Testis (tissue), 3 donors: ENCODE data around the gene PRSS27. TPM values are rescaled to one million over a fixed set of nuclear protein-coding genes. Genes with fewer than 3 reads are reported as not detected.
"Not testable (repeated sequence)": the region's sequence is repeated elsewhere in the genome, so short reads cannot be mapped to it uniquely, and the experiment has no call there.

Experiments
- DNase-seq: peaks from one replicate; pipeline ENCODE4 v3.0.0-alpha.2; 2019
- H3K27ac ChIP-seq, 2 donors: fragments of 200-600 bp; sonication (generic); one replicate each; pipeline ENCODE4 v1.5.1; 2019
- H3K27me3 ChIP-seq: fragments of 200-600 bp; sonication (generic); one replicate; pipeline ENCODE4 v1.5.1; 2019
- H3K36me3 ChIP-seq: fragments of 200-600 bp; sonication (generic); one replicate; pipeline ENCODE4 v1.5.1; 2017; ENCODE audit warnings: low read depth; ENCODE audit errors: missing control alignments
- H3K4me1 ChIP-seq: fragments of 200-600 bp; sonication (generic); one replicate; pipeline ENCODE4 v1.5.1; 2019
- H3K4me3 ChIP-seq, 2 donors: fragments of 200-600 bp; sonication (generic); one replicate each; pipeline ENCODE4 v1.5.1; 2017 to 2019
- H3K9me3 ChIP-seq: fragments of 200-600 bp; sonication (generic); one replicate; pipeline ENCODE4 v1.5.1; 2017
- POLR2A ChIP-seq: fragments of 450-650 bp; IDR thresholded peaks from one replicate; pipeline ENCODE4 v1.6.1; 2017; ENCODE audit warnings: antibody characterized with exemption, mild to moderate bottlenecking, moderate library complexity
- WGBS, 2 donors: methylation state at CpG; one replicate each; pipeline ENCODE4 v1.1.5; 2018; 5-methylcytosine and 5-hydroxymethylcytosine counted together
- intact Hi-C: fragments of 100-400 bp; cut with DNase I; formaldehyde crosslinking; loops from one replicate; pipeline ENCODE4 v1.15.1; 2023; ENCODE audit warnings: low total_unique reads
- polyA plus RNA-seq: library from polyadenylated mRNA; stranded (reverse); fragments of 350-450 nt; fragmentation: Illumina TruSeq; extraction: RNeasy Lipid Tissue Mini Kit (QIAGEN cat#74804); gene quantifications from one replicate; pipeline ENCODE4 v1.2.3, GENCODE V29; 2014; ENCODE audit warnings: low read depth, low replicate concordance; ENCODE audit not compliant: insufficient read depth
- total RNA-seq, 2 donors: library from RNA; depleted of rRNA; stranded (reverse); fragments of >200 nt; gene quantifications; one replicate each; pipeline ENCODE4 v1.2.3, GENCODE V29; 2016
- TF ChIP-seq, protein P1 (sequence below), 3 experiments: fragments of 450-650 bp in 2 of 3; fragments of 200-600 bp in 1 of 3; sonication (generic) in 1 of 3; IDR thresholded peaks; one replicate each; pipeline ENCODE4 v1.5.1; 2016 to 2019; ENCODE audit warnings: antibody characterized with exemption in 3 of 3, mild to moderate bottlenecking in 2 of 3, moderate library complexity in 1 of 3

Gene PRSS27
- total and polyA plus RNA-seq, 3 donors from 2014 or later, result 4.3 to 6.7 (median 6.4) TPM

DNA sequence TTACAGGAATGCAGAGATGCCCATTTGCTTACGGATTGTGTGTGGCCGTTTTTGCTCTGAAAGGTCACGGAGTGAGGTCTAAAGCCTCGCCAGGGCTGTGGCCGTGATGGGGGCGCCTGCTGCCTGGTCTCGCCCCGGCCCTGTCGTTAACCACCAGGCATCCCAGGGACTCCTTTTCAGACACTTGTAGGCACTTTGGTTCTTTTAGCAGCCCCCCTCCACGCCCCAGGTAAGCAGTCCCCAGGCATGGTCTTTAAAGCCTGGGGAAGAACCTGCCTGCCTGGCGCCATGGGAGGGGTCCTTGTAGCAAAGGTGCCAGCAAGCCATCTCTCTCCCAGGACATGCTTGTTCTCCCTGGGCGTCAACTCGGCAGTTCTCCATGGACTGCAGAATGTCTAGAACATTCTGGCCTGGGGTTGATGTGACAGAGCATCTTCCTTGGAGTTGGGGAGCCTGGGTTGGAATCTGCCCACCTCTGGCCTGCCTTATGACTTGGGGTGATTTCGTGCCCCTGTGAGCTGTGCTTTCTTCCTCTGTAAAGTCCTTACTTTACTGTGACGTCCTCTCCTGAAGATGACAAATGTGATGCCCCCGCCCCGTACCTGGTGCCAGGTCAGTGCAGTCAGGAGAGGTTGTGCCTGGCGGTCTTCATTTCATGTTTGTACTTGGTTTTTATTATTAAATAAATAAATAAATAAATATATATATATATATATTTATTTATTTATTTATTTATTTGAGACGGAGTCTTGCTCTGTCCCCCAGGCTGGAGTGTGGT is 32.3 kb downstream of the PRSS27 start:
- no peak for DNase-seq
- H3K4me1 ChIP-seq, result peaks cover 16% of the 10 kb centered on the region
- no peak overlapping the region for H3K27ac ChIP-seq
- no peak overlapping the region for H3K4me3 ChIP-seq
- no peaks in the 10 kb centered on the region for H3K27me3 ChIP-seq
- TF ChIP-seq, protein P1, sequence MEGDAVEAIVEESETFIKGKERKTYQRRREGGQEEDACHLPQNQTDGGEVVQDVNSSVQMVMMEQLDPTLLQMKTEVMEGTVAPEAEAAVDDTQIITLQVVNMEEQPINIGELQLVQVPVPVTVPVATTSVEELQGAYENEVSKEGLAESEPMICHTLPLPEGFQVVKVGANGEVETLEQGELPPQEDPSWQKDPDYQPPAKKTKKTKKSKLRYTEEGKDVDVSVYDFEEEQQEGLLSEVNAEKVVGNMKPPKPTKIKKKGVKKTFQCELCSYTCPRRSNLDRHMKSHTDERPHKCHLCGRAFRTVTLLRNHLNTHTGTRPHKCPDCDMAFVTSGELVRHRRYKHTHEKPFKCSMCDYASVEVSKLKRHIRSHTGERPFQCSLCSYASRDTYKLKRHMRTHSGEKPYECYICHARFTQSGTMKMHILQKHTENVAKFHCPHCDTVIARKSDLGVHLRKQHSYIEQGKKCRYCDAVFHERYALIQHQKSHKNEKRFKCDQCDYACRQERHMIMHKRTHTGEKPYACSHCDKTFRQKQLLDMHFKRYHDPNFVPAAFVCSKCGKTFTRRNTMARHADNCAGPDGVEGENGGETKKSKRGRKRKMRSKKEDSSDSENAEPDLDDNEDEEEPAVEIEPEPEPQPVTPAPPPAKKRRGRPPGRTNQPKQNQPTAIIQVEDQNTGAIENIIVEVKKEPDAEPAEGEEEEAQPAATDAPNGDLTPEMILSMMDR (IDR thresholded peaks at IDR 0.05), result no peak
- 91 to 92% methylated on average over 16 to 19 of the region's 19 CpGs for WGBS, 2 donors
- H3K9me3 ChIP-seq, result no peaks in the 10 kb centered on the region
- no peaks in the 10 kb centered on the region for H3K36me3 ChIP-seq
- intact Hi-C loops, result no loop called here

- no peaks in the 10 kb centered on the region for H3K27me3 ChIP-seq
- no peaks in the 10 kb centered on the region for H3K36me3 ChIP-seq
- no peak overlapping the region for H3K27ac ChIP-seq
- 81 to 83% methylated on average over 20 of the region's 20 CpGs for WGBS, 2 donors
- H3K9me3 ChIP-seq, result no peaks in the 10 kb centered on the region
- TF ChIP-seq, protein P1 (IDR thresholded peaks at IDR 0.05), result no peak
- TF ChIP-seq POLR2A, result no peak
- intact Hi-C loops, result no loop called here
- no peak for DNase-seq
- H3K4me1 ChIP-seq, result peaks cover 13% of the 10 kb centered on the region
- H3K4me3 ChIP-seq, result no peak overlapping the region
Measured at GRCh38 chr16:2686912-2687507, 33.0 kb downstream of the PRSS27 start.

- intact Hi-C loops, H3K27ac ChIP-seq, H3K4me3 ChIP-seq, H3K27me3 ChIP-seq, H3K36me3 ChIP-seq, DNase-seq, H3K4me1 ChIP-seq, H3K9me3 ChIP-seq: not testable (repeated sequence)
- no CpG with 5 or more reads among the region's 9 CpGs for WGBS, 2 donors
Measured at GRCh38 chr16:2686075-2686474, 33.9 kb downstream of the PRSS27 start.

DNA sequence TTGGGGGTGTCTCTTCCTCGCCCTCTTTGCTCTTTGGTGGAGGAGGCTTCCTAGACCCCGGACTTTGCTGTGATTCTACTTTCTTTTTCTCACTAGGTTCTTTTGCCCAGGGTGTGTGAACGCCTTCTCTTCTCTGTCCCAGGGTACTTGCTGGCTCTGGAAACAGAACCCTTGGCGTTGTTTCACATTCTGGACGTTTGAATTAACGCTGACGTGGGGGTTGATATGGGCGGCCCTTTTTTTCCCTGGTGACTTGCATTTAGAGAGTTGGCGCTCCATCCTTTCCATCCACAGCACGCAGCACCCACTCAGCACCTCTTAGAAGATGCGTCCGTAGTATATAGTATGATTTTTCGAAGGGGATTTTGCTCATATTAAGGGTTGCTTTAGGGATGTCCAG is 37.0 kb downstream of the PRSS27 start:
- not testable (repeated sequence) for H3K36me3 ChIP-seq

DNA sequence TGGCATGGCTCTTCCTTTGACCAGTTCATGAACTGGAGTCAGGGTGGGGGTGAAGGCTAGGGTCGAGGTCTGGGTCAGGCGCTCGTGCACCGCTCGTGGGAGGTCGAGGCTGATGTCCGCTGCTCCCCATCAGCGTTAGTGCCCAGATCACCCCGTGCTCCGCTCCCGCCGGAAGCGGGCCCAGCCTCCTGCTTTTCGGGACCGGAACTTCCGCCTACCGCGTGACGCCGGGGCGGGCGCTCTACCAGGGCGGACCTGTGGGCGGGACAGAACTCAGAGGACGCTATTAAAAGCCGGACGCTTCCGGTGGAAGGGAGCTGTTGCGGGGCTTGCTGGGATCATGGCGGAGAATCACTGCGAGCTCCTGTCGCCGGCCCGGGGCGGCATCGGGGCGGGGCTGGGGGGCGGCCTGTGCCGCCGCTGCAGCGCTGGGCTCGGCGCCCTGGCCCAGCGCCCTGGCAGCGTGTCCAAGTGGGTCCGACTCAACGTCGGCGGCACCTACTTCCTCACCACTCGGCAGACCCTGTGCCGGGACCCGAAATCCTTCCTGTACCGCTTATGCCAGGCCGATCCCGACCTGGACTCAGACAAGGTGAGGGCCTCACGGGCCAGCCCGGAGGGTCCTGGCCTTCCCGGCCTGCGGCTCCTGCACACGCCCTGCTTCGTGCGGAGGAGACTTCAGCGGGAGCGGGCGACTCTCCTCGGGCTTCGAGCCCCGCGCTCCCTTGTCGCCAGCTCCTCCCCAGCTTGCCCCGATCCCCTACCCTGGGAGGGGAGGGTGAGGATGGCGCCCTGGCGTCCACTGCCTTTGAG is 37.6 kb downstream of the PRSS27 start, which contains the start of gene KCTD5:
KCTD5 (plus strand) TSS at position 315 of the 813 bp plus-strand sequence; CDS start at position 341, 26 bp downstream.
- Histone ChIP-seq H3K36me3 (no peaks in the 10 kb centered on the region), H3K27me3 (no peaks in the 10 kb centered on the region), H3K4me1 (peaks cover 6% of the 10 kb centered on the region), H3K27ac (peak within 1 kb of the TSS; percentile 59 to 70), H3K9me3 (no peaks in the 10 kb centered on the region), H3K4me3 (peak within 1 kb of the TSS; percentile 95)
- 0 to 1% methylated on average over 4 to 61 of the region's 73 CpGs for WGBS, 2 donors
- peak; percentile 98 for DNase-seq
- intact Hi-C loops, result no loop called here
- TF ChIP-seq, protein P1 (IDR thresholded peaks at IDR 0.05), result peak in 1 of 3 experiments; percentile 27
- TF ChIP-seq POLR2A, result peak; percentile 47

More for the DNA sequence above, 37.0 kb downstream of the PRSS27 start:
- DNase-seq, H3K27me3 ChIP-seq, intact Hi-C loops, H3K9me3 ChIP-seq, H3K4me1 ChIP-seq: not testable (repeated sequence)
- WGBS, 2 donors, result 8 to 9% methylated on average over 13 of the region's 13 CpGs
- Histone ChIP-seq H3K27ac (peak overlapping the region in 1 of 2 donors; percentile 59), H3K4me3 (peak overlapping the region; percentile 95)

DNA sequence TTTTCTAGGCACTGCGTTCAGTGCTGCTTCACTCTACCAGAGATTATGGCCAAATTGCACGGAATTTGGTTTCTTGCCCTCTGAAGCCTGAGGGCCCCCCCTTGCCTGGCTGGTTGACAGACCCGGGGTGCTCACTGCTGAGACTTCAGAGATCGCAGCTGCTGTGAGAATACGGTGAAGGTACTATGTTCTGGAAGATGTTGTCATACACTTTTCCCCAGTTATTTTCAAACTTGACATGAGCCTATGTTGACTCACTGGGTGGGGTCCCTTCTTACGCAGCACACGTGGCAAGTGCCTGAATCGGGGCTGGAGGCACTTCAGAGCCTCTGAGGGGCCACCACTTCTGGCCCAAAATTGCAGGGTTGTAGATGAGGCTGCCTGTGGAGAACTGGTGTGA is 39.7 kb downstream of the PRSS27 start:
- H3K9me3 ChIP-seq, H3K27me3 ChIP-seq, H3K4me1 ChIP-seq, H3K4me3 ChIP-seq, DNase-seq, H3K36me3 ChIP-seq, intact Hi-C loops, H3K27ac ChIP-seq: not testable (repeated sequence)
- WGBS, 2 donors, result 90 to 92% methylated on average over 6 to 8 of the region's 8 CpGs

- DNase-seq, H3K4me1 ChIP-seq, H3K4me3 ChIP-seq, H3K9me3 ChIP-seq, H3K36me3 ChIP-seq, intact Hi-C loops, H3K27ac ChIP-seq, H3K27me3 ChIP-seq: not testable (repeated sequence)
- 63 to 72% methylated on average over 3 to 4 of the region's 4 CpGs for WGBS, 2 donors
Measured at GRCh38 chr16:2679902-2680301, 40.1 kb downstream of the PRSS27 start.

DNA sequence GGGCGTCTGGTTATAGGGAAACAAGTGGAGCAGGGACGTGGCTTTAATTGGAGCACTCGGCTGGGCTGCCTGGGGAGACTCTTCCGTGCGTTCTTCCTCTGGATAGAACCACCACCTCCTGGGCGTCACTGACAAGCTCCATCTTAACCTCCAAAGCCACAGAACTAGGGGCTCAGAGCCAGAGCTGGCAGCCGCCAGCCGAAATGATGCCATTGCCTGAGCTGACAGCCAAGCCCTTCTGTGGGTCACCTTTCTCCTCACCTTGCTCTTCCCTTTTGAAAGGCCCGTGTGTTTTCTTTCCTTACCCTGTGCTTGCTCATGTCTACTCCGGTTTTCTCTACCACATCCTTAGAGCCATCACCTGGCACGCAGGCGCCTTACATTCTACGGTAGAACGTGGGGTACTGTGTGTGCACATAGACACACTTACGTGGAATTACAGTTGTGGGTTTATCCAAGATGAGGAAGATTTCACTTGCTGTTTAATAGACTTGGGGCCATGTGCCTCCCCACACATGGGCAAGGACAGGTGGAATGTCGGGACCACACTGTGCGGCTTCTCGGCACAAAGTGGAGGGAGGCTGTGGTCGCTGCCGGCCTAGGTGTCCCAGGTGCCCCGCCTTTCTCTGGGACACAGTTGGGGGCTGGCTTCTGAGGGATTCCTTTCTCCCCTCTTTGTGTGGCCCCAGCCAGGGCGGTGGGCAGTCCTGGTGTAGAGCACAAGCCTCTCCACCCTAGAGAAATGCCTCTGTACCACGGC is 41.6 kb downstream of the PRSS27 start:
- H3K27ac ChIP-seq, intact Hi-C loops, H3K4me1 ChIP-seq, H3K27me3 ChIP-seq, H3K36me3 ChIP-seq, H3K4me3 ChIP-seq, H3K9me3 ChIP-seq, DNase-seq: not testable (repeated sequence)
- 92 to 94% methylated on average over 6 to 20 of the region's 23 CpGs for WGBS, 2 donors
